Measurements from ENCODE around the gene GRIK5. TPM values are rescaled to one million over a fixed set of nuclear protein-coding genes. Genes with fewer than 3 reads are reported as not detected.

The GRIK5 gene
- total and polyA plus RNA-seq, 2 donors (not counting 3 experiments of a cell fraction or from before 2014, with no cell fraction given): 0.80 to 2.2 TPM

- ChIA-PET POLR2A (no interaction called here), CTCF (interaction anchor here (1.0 kb wide), 1 partner anchor 33 kb away, joined by 3 read pairs; no protein-coding TSS in a partner anchor)
- dilution Hi-C loops (cut with MboI; ENCODE audit: extremely low pct_ligation_motif_present, low sequenced_read_pairs) (no loop called here), intact Hi-C loops (cut with micrococcal nuclease) (no loop called here)
- Histone ChIP-seq H3K36me3 (ENCODE audit: control insufficient read depth in 2 of 2, extremely low read depth in 1 of 2, insufficient read depth in 2 of 2, low read length in 2 of 2) (no peaks in the 10 kb centered on the region), H3K79me2 (ENCODE audit: control insufficient read depth, insufficient read depth, low read length) (no peaks in the 10 kb centered on the region), H3K4me3 (replicated peaks in 1 of 3; ENCODE audit: insufficient read depth in 1 of 3, low read depth in 1 of 3, low read length in 3 of 3) (no peak overlapping the region), H2AFZ (ENCODE audit: low read depth, low read length) (no peak overlapping the region), H3K4me2 (ENCODE audit: insufficient read depth, low read length) (no peak overlapping the region), H3K27ac (ENCODE audit: insufficient read depth, low read depth, low read length) (no peak overlapping the region), H3K9me3 (replicated peaks; ENCODE audit: control insufficient read depth, insufficient read depth, low read length) (no peaks in the 10 kb centered on the region), H4K20me1 (replicated peaks; ENCODE audit: control insufficient read depth, extremely low read depth, insufficient read depth, low read length) (no peaks in the 10 kb centered on the region), H3K27me3 (ENCODE audit: control insufficient read depth in 2 of 2, insufficient read depth in 2 of 2, low read length in 2 of 2) (peaks cover 29 to 31% of the 10 kb centered on the region in 2 experiments), H3K4me1 (ENCODE audit: control insufficient read depth, extremely low read depth, insufficient read depth, low read length) (no peaks in the 10 kb centered on the region), H3K9ac (replicated peaks; ENCODE audit: extremely low read depth, insufficient read depth, low read length) (no peak overlapping the region), H3K9me1 (replicated peaks; ENCODE audit: control insufficient read depth, extremely low read depth, insufficient read depth, low read length) (no peaks in the 10 kb centered on the region)
- no peak for DNase-seq (ENCODE audit: low read depth, low spot score)
- no TSS peak for BruUV-seq (replicated peaks)
- FAIRE-seq: no peak
- TF ChIP-seq JUN (IDR thresholded peaks at IDR 0.05; ENCODE audit: borderline replicate concordance, insufficient read depth, insufficient read length, low read depth) (no peak), GATA2 (IDR thresholded peaks at IDR 0.05; ENCODE audit: insufficient read depth, insufficient read length, low read depth, low read length) (no peak), POLR2A (IDR thresholded peaks at IDR 0.05; ENCODE audit: low read depth, low read length) (no peak), MYC (IDR thresholded peaks at IDR 0.05; ENCODE audit: low read depth, low read length) (no peak)
Measured at GRCh38 chr19:42068361-42068755, 1.6 kb downstream of the GRIK5 start.

DNA sequence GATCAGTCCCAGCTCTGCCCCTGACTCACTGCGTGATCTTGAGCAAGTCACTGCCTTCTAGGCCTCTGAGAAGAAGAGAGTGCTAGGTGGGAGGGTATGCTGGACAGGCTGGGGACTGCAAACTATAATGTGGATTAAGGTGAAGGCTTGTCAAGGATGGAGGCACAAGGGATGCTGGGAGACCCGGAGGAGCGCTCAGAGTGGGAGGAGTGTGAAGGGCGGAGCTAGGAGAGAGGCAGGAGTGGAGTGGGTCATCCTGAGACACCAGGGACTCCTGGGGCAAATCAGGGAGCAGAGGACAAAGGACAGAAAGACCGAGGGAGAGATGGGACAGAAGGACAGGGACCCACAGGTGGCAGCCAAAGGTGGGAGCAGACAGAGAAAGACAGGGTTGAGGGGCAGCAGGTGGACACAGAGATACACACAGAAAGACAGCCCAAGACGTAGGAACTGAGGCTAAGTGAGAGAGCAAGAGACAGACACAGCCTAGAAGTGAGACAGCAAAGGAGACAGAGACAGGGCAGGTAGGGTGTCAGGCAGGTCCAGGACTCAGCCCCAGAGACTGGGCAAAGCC, 2.6 kb downstream of the GRIK5 start:
- Histone ChIP-seq H4K20me1 (replicated peaks; ENCODE audit: control insufficient read depth, extremely low read depth, insufficient read depth, low read length) (no peaks in the 10 kb centered on the region), H3K4me3 (replicated peaks in 1 of 3; ENCODE audit: insufficient read depth in 1 of 3, low read depth in 1 of 3, low read length in 3 of 3) (no peak overlapping the region), H3K9me3 (replicated peaks; ENCODE audit: control insufficient read depth, insufficient read depth, low read length) (no peaks in the 10 kb centered on the region), H3K79me2 (ENCODE audit: control insufficient read depth, insufficient read depth, low read length) (no peaks in the 10 kb centered on the region), H3K27ac (ENCODE audit: insufficient read depth, low read depth, low read length) (no peak overlapping the region), H3K4me1 (ENCODE audit: control insufficient read depth, extremely low read depth, insufficient read depth, low read length) (no peaks in the 10 kb centered on the region), H3K36me3 (ENCODE audit: control insufficient read depth in 2 of 2, extremely low read depth in 1 of 2, insufficient read depth in 2 of 2, low read length in 2 of 2) (no peaks in the 10 kb centered on the region), H3K9ac (replicated peaks; ENCODE audit: extremely low read depth, insufficient read depth, low read length) (no peak overlapping the region), H3K4me2 (ENCODE audit: insufficient read depth, low read length) (no peak overlapping the region), H3K27me3 (ENCODE audit: control insufficient read depth in 2 of 2, insufficient read depth in 2 of 2, low read length in 2 of 2) (peaks cover 29 to 33% of the 10 kb centered on the region in 2 experiments), H2AFZ (ENCODE audit: low read depth, low read length) (no peak overlapping the region), H3K9me1 (replicated peaks; ENCODE audit: control insufficient read depth, extremely low read depth, insufficient read depth, low read length) (no peaks in the 10 kb centered on the region)
- no peak for DNase-seq (ENCODE audit: low read depth, low spot score)
- dilution Hi-C loops (cut with MboI; ENCODE audit: extremely low pct_ligation_motif_present, low sequenced_read_pairs): no loop called here
- no TSS peak for BruUV-seq (replicated peaks)
- intact Hi-C loops (cut with micrococcal nuclease): no loop called here
- CTCF ChIA-PET: interaction anchor here (1.0 kb wide), 1 partner anchor 32 kb away, joined by 3 read pairs; no protein-coding TSS in a partner anchor
- TF ChIP-seq GATA2 (IDR thresholded peaks at IDR 0.05; ENCODE audit: insufficient read depth, insufficient read length, low read depth, low read length) (no peak), FOS (IDR thresholded peaks at IDR 0.05; ENCODE audit: borderline replicate concordance, insufficient read depth, low read length) (no peak), MYC (IDR thresholded peaks at IDR 0.05; ENCODE audit: low read depth, low read length) (no peak), EZH2 (IDR thresholded peaks at IDR 0.05; ENCODE audit: borderline replicate concordance, low read depth, low read length, severe bottlenecking) (no peak), CTCF (IDR thresholded peaks at IDR 0.05; ENCODE audit: extremely low read depth in 1 of 2, insufficient read depth in 1 of 2, low read depth in 1 of 2, low read length in 2 of 2) (no peak), MAX (IDR thresholded peaks at IDR 0.05; ENCODE audit: insufficient read depth, insufficient read length) (no peak), POLR2AphosphoS5 (IDR thresholded peaks at IDR 0.05; ENCODE audit: insufficient read depth, low read depth, low read length) (no peak), POLR2A (IDR thresholded peaks at IDR 0.05; ENCODE audit: low read depth, low read length) (no peak), JUN (IDR thresholded peaks at IDR 0.05; ENCODE audit: borderline replicate concordance, insufficient read depth, insufficient read length, low read depth) (no peak)
- no peak for FAIRE-seq
- POLR2A ChIA-PET: no interaction called here

All from endothelial cell of umbilical vein (primary cell).